Stimulated activated CD8-positive, alpha-beta memory T cell treated with anti-CD3 and anti-CD28 coated beads, Interleukin-2, amount 100 ng/mL, for 48 hours (primary cell): Measurements from ENCODE around the gene SLC7A6OS.

Experiments
- DNase-seq, 2 donors: peaks; one replicate each; pipeline ENCODE4 v3.0.0-alpha.2; 2020; ENCODE audit warnings: low read depth in 2 of 2

Gene SLC7A6OS

DNA sequence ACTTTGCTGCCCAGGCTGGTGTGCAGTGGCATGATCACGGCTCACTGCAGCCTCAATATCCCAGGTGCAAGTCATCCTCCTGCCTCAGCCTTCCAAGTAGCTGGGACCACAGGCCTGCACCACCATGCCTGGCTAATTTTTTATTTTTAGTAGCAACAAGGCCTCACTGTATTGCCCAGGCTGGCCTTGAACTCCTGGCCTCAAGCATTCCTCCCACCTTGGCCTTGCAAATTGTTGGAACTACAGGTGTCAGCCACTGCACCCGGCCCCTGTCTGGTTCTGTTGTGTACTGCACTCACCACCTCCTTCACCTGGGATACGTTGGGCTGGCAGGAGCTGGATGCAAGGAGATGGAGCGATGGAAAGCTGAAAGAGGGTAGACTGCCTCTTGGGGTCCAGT, 57.0 kb downstream of the SLC7A6OS start:
- DNase-seq = no peak

DNA sequence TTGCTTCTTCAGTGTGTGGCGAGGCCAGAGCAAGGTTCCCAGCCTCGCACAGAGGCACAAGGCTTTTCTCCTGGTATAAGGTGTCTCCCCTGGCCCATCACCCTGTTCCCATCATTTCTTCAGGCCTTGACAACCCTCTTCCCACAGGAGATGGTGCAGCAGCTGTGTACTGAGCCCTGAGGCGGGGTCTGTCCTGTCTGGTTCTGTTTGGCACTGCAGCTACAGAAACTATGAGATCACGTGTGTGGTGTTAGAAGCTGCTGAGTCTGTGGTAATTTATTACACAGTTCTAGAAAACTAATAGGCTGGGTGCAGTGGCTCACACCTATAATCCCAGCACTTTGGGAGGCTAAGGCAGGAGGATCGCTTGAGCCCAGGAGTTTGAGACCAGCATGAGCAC, 58.4 kb downstream of the SLC7A6OS start:
- DNase-seq = no peak

DNA sequence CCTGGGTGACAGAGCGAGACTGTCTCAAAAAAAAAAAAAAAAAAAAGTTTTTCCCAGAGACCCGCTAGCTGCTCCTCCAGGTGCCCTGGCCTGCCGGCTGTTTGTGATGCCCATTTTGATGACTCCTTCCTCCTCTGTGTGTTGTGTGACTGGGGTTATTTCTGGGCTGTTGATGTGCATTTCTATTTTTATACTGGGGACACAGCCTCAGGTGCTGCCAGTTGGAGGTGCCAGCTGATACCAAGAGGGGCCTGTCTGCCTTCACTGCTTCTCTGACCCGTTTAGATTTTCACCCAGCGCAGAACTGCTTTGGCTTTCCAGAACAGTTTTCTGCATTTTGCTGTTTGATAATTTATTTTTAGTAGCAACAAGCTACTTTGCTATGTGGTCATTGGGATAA, 58.9 kb downstream of the SLC7A6OS start:
- no peak for DNase-seq

DNA sequence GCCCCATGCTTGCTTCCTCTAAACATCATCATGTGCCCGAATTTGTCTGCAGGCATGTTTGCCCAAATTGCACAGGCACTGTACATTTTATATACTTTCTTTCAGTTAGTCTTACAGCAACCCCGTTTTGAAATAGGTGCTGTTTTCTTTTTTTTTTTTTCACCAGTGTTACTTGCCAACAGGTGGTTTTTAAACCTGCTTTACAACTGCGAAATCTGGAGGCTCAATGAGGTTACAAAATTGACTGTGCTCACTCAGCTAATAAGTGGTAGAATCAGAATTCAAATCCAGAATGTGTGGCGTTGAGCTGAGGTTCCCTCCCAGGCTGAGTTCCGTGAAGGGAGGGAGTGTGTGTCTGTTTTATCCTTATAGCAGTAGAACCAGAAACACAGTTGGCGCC, 59.8 kb downstream of the SLC7A6OS start:
- no peak for DNase-seq

DNA sequence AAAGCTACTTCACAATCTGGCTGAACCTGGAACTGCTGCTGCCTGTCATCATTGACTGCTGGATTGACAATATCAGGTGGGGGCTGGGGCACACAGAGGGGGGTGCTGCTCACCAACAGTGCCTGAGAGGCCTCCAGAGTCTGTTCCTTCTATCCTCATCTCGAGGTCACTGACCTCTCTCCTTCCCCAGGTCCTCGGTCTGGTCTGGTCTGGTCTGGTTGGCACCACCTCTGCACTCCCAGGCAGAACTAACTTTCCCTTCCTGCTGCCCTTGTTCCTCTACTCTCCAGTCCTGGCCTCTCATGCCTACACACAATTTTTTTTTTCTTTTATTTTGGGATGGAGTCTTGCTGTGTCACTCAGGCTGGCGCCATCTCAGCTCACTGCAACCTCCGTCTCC, 61.4 kb downstream of the SLC7A6OS start:
- DNase-seq = no peak
